ENCODE data around the gene TSPEAR. TPM values are rescaled to one million over a fixed set of nuclear protein-coding genes. Genes with fewer than 3 reads are reported as not detected.

Gene TSPEAR
- total and polyA plus RNA-seq, 9 of the 15 experiments (the other 6 are each of a cell fraction or from before 2014, with no cell fraction given) = not detected

DNA sequence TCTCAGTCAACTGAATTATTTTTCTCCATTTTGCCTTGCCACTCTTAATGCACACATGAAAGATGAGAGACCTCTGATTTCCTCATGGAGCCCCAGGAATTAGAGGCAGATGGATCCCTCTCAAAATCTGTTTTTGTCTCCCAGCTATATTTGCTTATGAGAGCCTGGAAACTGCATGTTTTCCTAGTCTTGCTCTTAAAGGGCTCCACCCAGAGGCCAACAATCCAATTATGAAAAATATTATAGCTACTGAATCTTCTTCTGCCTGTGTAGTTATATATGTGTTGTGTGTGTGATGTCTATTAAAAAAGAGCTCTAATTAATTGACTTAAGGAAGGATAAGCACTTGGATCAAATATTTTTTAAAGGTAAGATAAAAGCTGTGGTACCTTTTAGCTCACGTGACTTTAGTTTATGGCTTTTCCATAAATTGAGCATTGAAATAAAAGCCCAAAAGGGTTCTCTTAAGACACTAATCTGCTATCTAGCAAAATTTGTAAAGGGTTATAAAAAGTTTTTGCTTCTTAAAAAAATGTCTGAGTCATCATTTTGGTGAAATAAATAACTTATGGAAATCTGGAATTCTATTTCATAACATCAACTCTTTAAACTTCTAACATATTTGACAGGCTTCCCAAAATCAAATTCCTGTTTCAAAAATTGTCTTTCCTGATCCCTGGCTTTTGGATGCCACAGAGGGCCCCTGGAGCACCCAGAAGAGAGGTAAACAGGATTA is 31.2 kb upstream of the TSPEAR start (continued):
- TF ChIP-seq, protein P1, sequence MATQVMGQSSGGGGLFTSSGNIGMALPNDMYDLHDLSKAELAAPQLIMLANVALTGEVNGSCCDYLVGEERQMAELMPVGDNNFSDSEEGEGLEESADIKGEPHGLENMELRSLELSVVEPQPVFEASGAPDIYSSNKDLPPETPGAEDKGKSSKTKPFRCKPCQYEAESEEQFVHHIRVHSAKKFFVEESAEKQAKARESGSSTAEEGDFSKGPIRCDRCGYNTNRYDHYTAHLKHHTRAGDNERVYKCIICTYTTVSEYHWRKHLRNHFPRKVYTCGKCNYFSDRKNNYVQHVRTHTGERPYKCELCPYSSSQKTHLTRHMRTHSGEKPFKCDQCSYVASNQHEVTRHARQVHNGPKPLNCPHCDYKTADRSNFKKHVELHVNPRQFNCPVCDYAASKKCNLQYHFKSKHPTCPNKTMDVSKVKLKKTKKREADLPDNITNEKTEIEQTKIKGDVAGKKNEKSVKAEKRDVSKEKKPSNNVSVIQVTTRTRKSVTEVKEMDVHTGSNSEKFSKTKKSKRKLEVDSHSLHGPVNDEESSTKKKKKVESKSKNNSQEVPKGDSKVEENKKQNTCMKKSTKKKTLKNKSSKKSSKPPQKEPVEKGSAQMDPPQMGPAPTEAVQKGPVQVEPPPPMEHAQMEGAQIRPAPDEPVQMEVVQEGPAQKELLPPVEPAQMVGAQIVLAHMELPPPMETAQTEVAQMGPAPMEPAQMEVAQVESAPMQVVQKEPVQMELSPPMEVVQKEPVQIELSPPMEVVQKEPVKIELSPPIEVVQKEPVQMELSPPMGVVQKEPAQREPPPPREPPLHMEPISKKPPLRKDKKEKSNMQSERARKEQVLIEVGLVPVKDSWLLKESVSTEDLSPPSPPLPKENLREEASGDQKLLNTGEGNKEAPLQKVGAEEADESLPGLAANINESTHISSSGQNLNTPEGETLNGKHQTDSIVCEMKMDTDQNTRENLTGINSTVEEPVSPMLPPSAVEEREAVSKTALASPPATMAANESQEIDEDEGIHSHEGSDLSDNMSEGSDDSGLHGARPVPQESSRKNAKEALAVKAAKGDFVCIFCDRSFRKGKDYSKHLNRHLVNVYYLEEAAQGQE (IDR thresholded peaks at IDR 0.05; ENCODE audit: borderline replicate concordance) = peak; percentile 56; the same call in 1 of the 2 replicates
- TF ChIP-seq, protein P1 (CRISPR knock-in tag; IDR thresholded peaks at IDR 0.05; ENCODE audit: low read depth) = no peak
- TF ChIP-seq RAD21 (CRISPR knock-in tag; conservative IDR thresholded peaks at IDR 0.05 in 1 of 2, IDR thresholded peaks at IDR 0.05 in 1 of 2) = peak; percentile 64 to 79
